ENCODE data around the gene DISC1.

Gene DISC1

DNA sequence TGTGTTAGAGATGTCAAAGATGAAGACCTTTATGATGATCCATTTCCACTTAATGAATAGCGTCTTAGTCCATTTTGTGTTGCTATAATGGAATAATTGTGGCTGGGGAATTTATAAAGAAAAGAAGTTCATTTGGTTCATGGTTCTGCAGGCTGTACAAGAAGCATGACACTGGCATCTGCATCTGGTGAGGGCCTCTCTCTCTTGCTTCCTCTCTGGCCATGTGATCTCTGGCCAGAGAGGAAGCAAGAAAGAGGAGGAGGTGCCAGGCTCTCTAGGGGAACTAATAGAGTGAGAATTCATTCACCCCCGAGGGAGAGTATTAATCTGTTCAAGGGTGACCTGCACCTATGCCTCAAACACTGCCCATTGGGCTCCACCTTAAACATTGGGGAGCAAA, 242.8 kb downstream of the DISC1 start:
- TF ChIP-seq RAD21 (IDR thresholded peaks at IDR 0.05; ENCODE audit: low read depth) (no peak), YY1 (IDR thresholded peaks at IDR 0.05; ENCODE audit: low read depth) (no peak), TCF12 (IDR thresholded peaks at IDR 0.05; ENCODE audit: low read depth) (no peak), EP300 (IDR thresholded peaks at IDR 0.05; ENCODE audit: borderline replicate concordance) (no peak), EGR1 (IDR thresholded peaks at IDR 0.05) (no peak), TEAD4 (IDR thresholded peaks at IDR 0.05) (no peak), CEBPB (IDR thresholded peaks at IDR 0.05) (no peak), ZBTB7A (IDR thresholded peaks at IDR 0.05; ENCODE audit: low read depth) (no peak), NFIC (IDR thresholded peaks at IDR 0.05) (no peak), CREB1 (IDR thresholded peaks at IDR 0.05; ENCODE audit: low read depth) (no peak), FOXM1 (IDR thresholded peaks at IDR 0.05; ENCODE audit: borderline replicate concordance, low read depth) (no peak), TAF1 (IDR thresholded peaks at IDR 0.05; ENCODE audit: low read depth) (no peak)
- TF ChIP-seq, protein P1, sequence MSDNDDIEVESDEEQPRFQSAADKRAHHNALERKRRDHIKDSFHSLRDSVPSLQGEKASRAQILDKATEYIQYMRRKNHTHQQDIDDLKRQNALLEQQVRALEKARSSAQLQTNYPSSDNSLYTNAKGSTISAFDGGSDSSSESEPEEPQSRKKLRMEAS (IDR thresholded peaks at IDR 0.05) = no peak
- TF ChIP-seq, protein P2, sequence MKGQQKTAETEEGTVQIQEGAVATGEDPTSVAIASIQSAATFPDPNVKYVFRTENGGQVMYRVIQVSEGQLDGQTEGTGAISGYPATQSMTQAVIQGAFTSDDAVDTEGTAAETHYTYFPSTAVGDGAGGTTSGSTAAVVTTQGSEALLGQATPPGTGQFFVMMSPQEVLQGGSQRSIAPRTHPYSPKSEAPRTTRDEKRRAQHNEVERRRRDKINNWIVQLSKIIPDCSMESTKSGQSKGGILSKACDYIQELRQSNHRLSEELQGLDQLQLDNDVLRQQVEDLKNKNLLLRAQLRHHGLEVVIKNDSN (IDR thresholded peaks at IDR 0.05) = no peak
- TF ChIP-seq, protein P3, sequence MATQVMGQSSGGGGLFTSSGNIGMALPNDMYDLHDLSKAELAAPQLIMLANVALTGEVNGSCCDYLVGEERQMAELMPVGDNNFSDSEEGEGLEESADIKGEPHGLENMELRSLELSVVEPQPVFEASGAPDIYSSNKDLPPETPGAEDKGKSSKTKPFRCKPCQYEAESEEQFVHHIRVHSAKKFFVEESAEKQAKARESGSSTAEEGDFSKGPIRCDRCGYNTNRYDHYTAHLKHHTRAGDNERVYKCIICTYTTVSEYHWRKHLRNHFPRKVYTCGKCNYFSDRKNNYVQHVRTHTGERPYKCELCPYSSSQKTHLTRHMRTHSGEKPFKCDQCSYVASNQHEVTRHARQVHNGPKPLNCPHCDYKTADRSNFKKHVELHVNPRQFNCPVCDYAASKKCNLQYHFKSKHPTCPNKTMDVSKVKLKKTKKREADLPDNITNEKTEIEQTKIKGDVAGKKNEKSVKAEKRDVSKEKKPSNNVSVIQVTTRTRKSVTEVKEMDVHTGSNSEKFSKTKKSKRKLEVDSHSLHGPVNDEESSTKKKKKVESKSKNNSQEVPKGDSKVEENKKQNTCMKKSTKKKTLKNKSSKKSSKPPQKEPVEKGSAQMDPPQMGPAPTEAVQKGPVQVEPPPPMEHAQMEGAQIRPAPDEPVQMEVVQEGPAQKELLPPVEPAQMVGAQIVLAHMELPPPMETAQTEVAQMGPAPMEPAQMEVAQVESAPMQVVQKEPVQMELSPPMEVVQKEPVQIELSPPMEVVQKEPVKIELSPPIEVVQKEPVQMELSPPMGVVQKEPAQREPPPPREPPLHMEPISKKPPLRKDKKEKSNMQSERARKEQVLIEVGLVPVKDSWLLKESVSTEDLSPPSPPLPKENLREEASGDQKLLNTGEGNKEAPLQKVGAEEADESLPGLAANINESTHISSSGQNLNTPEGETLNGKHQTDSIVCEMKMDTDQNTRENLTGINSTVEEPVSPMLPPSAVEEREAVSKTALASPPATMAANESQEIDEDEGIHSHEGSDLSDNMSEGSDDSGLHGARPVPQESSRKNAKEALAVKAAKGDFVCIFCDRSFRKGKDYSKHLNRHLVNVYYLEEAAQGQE (IDR thresholded peaks at IDR 0.05; ENCODE audit: low read depth) = no peak

DNA sequence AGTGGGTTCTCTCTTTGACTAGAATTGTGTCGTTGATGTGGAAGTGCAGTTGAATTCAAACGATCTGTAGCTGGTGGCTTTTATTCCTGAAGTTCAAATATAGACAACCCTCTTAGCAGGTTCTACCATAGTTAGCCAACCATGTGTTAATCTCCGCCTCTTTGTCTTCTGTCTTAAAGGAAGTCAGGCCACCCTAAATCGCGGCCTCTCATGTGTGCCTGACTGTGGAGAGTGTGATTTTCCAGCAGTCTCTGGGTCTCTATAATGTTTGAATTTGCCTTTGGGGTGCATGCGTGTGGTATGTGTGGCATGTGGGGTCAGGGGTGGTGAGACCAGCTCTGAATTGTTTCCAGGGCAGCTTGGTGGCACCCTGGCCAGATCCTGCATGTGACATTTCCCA, 244.9 kb downstream of the DISC1 start:
- TF ChIP-seq YY1 (IDR thresholded peaks at IDR 0.05; ENCODE audit: low read depth) = no peak
- TF ChIP-seq, protein P2 (IDR thresholded peaks at IDR 0.05) = no peak
- TF ChIP-seq, protein P1 (IDR thresholded peaks at IDR 0.05) = no peak
- no peak for TF ChIP-seq TEAD4 (IDR thresholded peaks at IDR 0.05)
- TF ChIP-seq ZBTB7A (IDR thresholded peaks at IDR 0.05; ENCODE audit: low read depth) = no peak
- no peak for TF ChIP-seq TAF1 (IDR thresholded peaks at IDR 0.05; ENCODE audit: low read depth)
- no peak for TF ChIP-seq FOXM1 (IDR thresholded peaks at IDR 0.05; ENCODE audit: borderline replicate concordance, low read depth)
- no peak for TF ChIP-seq CREB1 (IDR thresholded peaks at IDR 0.05; ENCODE audit: low read depth)
- TF ChIP-seq CEBPB (IDR thresholded peaks at IDR 0.05) = no peak
- no peak for TF ChIP-seq NFIC (IDR thresholded peaks at IDR 0.05)
- TF ChIP-seq, protein P3 (IDR thresholded peaks at IDR 0.05; ENCODE audit: low read depth) = no peak
- no peak for TF ChIP-seq EGR1 (IDR thresholded peaks at IDR 0.05)
- TF ChIP-seq RAD21 (IDR thresholded peaks at IDR 0.05; ENCODE audit: low read depth) = no peak
- TF ChIP-seq TCF12 (IDR thresholded peaks at IDR 0.05; ENCODE audit: low read depth) = no peak
- TF ChIP-seq EP300 (IDR thresholded peaks at IDR 0.05; ENCODE audit: borderline replicate concordance) = no peak

DNA sequence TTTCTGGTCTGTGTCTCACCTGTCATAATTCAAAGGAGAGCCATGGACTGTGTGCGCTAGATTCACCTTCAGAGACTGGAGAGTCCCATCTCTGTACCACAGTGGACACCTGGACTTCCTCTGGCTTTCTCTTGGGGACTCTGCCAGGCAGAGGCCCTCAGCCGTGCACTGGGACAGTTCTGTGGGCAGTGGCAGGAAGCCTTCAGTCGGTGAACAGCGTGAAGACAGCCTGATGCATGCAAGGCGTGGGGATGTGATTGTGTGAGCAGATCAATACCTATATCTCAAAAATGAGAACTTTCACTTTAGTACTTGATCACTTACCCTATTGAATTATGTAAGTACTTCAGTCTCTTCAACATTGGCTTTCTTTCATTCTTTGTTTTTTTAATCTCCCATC, 245.3 kb downstream of the DISC1 start:
- TF ChIP-seq CREB1 (IDR thresholded peaks at IDR 0.05; ENCODE audit: low read depth) (no peak), NFIC (IDR thresholded peaks at IDR 0.05) (no peak), CEBPB (IDR thresholded peaks at IDR 0.05) (no peak), TCF12 (IDR thresholded peaks at IDR 0.05; ENCODE audit: low read depth) (no peak), EP300 (IDR thresholded peaks at IDR 0.05; ENCODE audit: borderline replicate concordance) (no peak), FOXM1 (IDR thresholded peaks at IDR 0.05; ENCODE audit: borderline replicate concordance, low read depth) (no peak), EGR1 (IDR thresholded peaks at IDR 0.05) (no peak)
- TF ChIP-seq, protein P2 (IDR thresholded peaks at IDR 0.05) = no peak
- TF ChIP-seq, protein P3 (IDR thresholded peaks at IDR 0.05; ENCODE audit: low read depth) = no peak

DNA sequence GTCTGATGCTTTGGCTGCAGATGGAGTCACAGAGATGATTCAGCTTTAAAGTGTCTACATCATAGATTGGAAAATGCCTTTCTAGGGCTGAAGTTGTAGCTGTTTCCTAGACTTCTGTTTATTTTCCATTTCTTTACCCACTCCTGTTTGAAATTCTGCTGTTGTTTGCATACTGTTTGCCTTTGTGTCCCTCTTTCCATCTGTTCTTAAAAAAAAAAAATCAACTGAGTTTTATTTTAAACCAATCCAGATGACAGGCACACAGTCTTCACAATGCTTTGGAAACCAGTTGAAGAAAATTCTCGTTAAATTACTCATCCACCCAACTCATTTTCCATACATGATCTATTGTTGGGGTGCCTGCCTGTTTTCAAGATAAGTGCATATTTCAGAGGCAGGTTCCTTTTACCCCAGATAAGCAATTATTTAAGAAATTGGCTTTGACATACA, 245.9 kb downstream of the DISC1 start:
- TF ChIP-seq EGR1 (IDR thresholded peaks at IDR 0.05) = no peak
- TF ChIP-seq TAF1 (IDR thresholded peaks at IDR 0.05; ENCODE audit: low read depth) = no peak
- TF ChIP-seq EP300 (IDR thresholded peaks at IDR 0.05; ENCODE audit: borderline replicate concordance) = no peak
- no peak for TF ChIP-seq CEBPB (IDR thresholded peaks at IDR 0.05)
- TF ChIP-seq, protein P1 (IDR thresholded peaks at IDR 0.05) = no peak
- TF ChIP-seq, protein P2 (IDR thresholded peaks at IDR 0.05) = no peak
- TF ChIP-seq, protein P3 (IDR thresholded peaks at IDR 0.05; ENCODE audit: low read depth) = no peak
- no peak for TF ChIP-seq FOXM1 (IDR thresholded peaks at IDR 0.05; ENCODE audit: borderline replicate concordance, low read depth)
- TF ChIP-seq TCF12 (IDR thresholded peaks at IDR 0.05; ENCODE audit: low read depth) = no peak
- TF ChIP-seq YY1 (IDR thresholded peaks at IDR 0.05; ENCODE audit: low read depth) = no peak
- TF ChIP-seq ZBTB7A (IDR thresholded peaks at IDR 0.05; ENCODE audit: low read depth) = no peak
- TF ChIP-seq RAD21 (IDR thresholded peaks at IDR 0.05; ENCODE audit: low read depth) = no peak
- no peak for TF ChIP-seq CREB1 (IDR thresholded peaks at IDR 0.05; ENCODE audit: low read depth)
- TF ChIP-seq TEAD4 (IDR thresholded peaks at IDR 0.05) = no peak
- no peak for TF ChIP-seq NFIC (IDR thresholded peaks at IDR 0.05)

All from Ishikawa (cell line).